GM23338 (cell line): ENCODE measurements around the gene STX1B. TPM values are rescaled to one million over a fixed set of nuclear protein-coding genes. Genes with fewer than 3 reads are reported as not detected.

ENCODE experiments used
- ATAC-seq: fragments of 200-7000 bp; cut with Tn5 transposase; 3 replicates; pipeline ENCODE4 v1.9.1; 2020
- DNase-seq: peaks from one replicate; pipeline ENCODE4 v3.0.0-alpha.2; 2015; ENCODE audit warnings: low spot score
- H2AFZ ChIP-seq: fragments of 200-600 bp; sonication (generic); 2 replicates; pipeline ENCODE4 v1.8.0; 2016; ENCODE audit warnings: antibody characterized with exemption, mild to moderate bottlenecking, moderate library complexity
- H3F3A ChIP-seq: fragments of 200-600 bp; sonication (generic); replicated peaks from 2 replicates; pipeline ENCODE4 v1.8.0; 2017; ENCODE audit warnings: antibody characterized with exemption, mixed run types, low read depth
- H3K27ac ChIP-seq: fragments of 200-600 bp; sonication (generic); 2 replicates; pipeline ENCODE4 v1.6.1; 2016; ENCODE audit warnings: low read depth
- H3K27me3 ChIP-seq: fragments of 200-600 bp; sonication (generic); 2 replicates; pipeline ENCODE4 v1.8.0; 2016; ENCODE audit warnings: mild to moderate bottlenecking, mixed run types, moderate library complexity; ENCODE audit not compliant: insufficient read depth
- H3K36me3 ChIP-seq: fragments of 200-600 bp; sonication (generic); 2 replicates; pipeline ENCODE4 v1.8.0; 2016; ENCODE audit warnings: mild to moderate bottlenecking; ENCODE audit not compliant: insufficient read depth
- H3K4me1 ChIP-seq: fragments of 200-600 bp; sonication (generic); 2 replicates; pipeline ENCODE4 v1.8.0; 2016; ENCODE audit warnings: mild to moderate bottlenecking, moderate library complexity; ENCODE audit not compliant: insufficient read depth
- H3K4me2 ChIP-seq: fragments of 200-600 bp; sonication (generic); 2 replicates; pipeline ENCODE4 v1.7.1; 2017; ENCODE audit warnings: mixed run types
- H3K4me3 ChIP-seq: fragments of 200-600 bp; sonication (generic); 2 replicates; pipeline ENCODE4 v1.6.1; 2016; ENCODE audit warnings: mixed run types
- H3K79me2 ChIP-seq: fragments of 200-600 bp; sonication (generic); replicated peaks from 2 replicates; pipeline ENCODE4 v1.8.0; 2017; ENCODE audit warnings: mild to moderate bottlenecking; ENCODE audit not compliant: insufficient read depth
- H3K9me2 ChIP-seq: fragments of 200-600 bp; sonication (generic); 2 replicates; pipeline ENCODE4 v1.8.0; 2017; ENCODE audit not compliant: insufficient read depth
- H4K20me1 ChIP-seq: fragments of 200-600 bp; sonication (generic); replicated peaks from 2 replicates; pipeline ENCODE4 v1.8.0; 2017; ENCODE audit warnings: mild to moderate bottlenecking; ENCODE audit not compliant: insufficient read depth
- H3K27ac Mint-ChIP-seq: 2 replicates; pipeline ENCODE4 v1.8.0; 2020; ENCODE audit warnings: inconsistent platforms, mild to moderate bottlenecking, moderate library complexity, mixed read lengths
- H3K27me3 Mint-ChIP-seq: 3 replicates; pipeline ENCODE4 v1.8.0; 2022; ENCODE audit warnings: low read depth, mild to moderate bottlenecking, moderate library complexity, mixed read lengths, inconsistent platforms; ENCODE audit not compliant: insufficient read depth, poor library complexity
- H3K36me3 Mint-ChIP-seq: 3 replicates; pipeline ENCODE4 v1.8.0; 2021; ENCODE audit warnings: low read depth, mild to moderate bottlenecking, inconsistent platforms, moderate library complexity, mixed read lengths
- H3K4me1 Mint-ChIP-seq: 3 replicates; pipeline ENCODE4 v1.8.0; 2020; ENCODE audit warnings: mild to moderate bottlenecking, inconsistent platforms, mixed read lengths
- H3K4me3 Mint-ChIP-seq: 3 replicates; pipeline ENCODE4 v1.8.0; 2021; ENCODE audit warnings: moderate library complexity, mild to moderate bottlenecking, inconsistent platforms, mixed read lengths
- H3K9me3 Mint-ChIP-seq: 3 replicates; pipeline ENCODE4 v1.8.0; 2020; ENCODE audit warnings: moderate library complexity, mild to moderate bottlenecking, inconsistent platforms, mixed read lengths
- CREB1 ChIP-seq: fragments of 250-450 bp; sonication (Bioruptor Pico); IDR thresholded peaks from 2 replicates; pipeline ENCODE4 v1.5.0; 2020; ENCODE audit warnings: low read depth, mild to moderate bottlenecking, moderate library complexity
- polyA plus RNA-seq: library from polyadenylated mRNA; unstranded; fragments of >200 nt; fragmentation: Nextera tagmentation; extraction: Ambion mirVana; gene quantifications from 2 replicates; pipeline ENCODE4 v1.2.1, GENCODE V29; 2016
- total RNA-seq: library from RNA; depleted of rRNA; stranded (reverse); fragments of >200 nt; shearing (Covaris generic); gene quantifications from 2 replicates; pipeline ENCODE4 v1.2.3, GENCODE V29; 2014
- TF ChIP-seq, protein P1 (sequence below): fragments of 250-450 bp; sonication (Bioruptor Pico); IDR thresholded peaks from 2 replicates; pipeline ENCODE4 v1.5.0; 2020; ENCODE audit warnings: mild to moderate bottlenecking, moderate library complexity
- TF ChIP-seq, protein P2 (sequence below): IDR thresholded peaks from 2 replicates; pipeline ENCODE4 v1.6.1; 2016; ENCODE audit warnings: antibody characterized with exemption

STX1B gene
- total and polyA plus RNA-seq, 2 experiments from 2014 or later = 1.7 to 9.5 TPM

GRCh38 chr16:30963925-30964511 lies 46.4 kb downstream of the STX1B start:
- Histone ChIP-seq H2AFZ (no peak overlapping the region), H3K4me1 (no peaks in the 10 kb centered on the region), H3F3A (peaks cover 12% of the 10 kb centered on the region; the same call in 1 of the 2 replicates), H3K79me2 (peaks cover 31% of the 10 kb centered on the region), H3K36me3 (peaks cover 55% of the 10 kb centered on the region), H3K27ac (no peak overlapping the region), H3K27me3 (no peaks in the 10 kb centered on the region), H3K9me2 (no peaks in the 10 kb centered on the region), H4K20me1 (peaks cover 31% of the 10 kb centered on the region), H3K4me3 (no peak overlapping the region), H3K4me2 (no peak overlapping the region)
- no peak for TF ChIP-seq CREB1
- Mint-ChIP-seq H3K4me3 (no peak overlapping the region), H3K36me3 (peaks cover 90% of the 10 kb centered on the region), H3K27ac (no peak overlapping the region), H3K27me3 (peaks cover 3% of the 10 kb centered on the region), H3K9me3 (no peaks in the 10 kb centered on the region), H3K4me1 (peaks cover 1% of the 10 kb centered on the region; the same call in 2 of the 3 replicates)
- no peak for DNase-seq
- no peak for ATAC-seq

DNA sequence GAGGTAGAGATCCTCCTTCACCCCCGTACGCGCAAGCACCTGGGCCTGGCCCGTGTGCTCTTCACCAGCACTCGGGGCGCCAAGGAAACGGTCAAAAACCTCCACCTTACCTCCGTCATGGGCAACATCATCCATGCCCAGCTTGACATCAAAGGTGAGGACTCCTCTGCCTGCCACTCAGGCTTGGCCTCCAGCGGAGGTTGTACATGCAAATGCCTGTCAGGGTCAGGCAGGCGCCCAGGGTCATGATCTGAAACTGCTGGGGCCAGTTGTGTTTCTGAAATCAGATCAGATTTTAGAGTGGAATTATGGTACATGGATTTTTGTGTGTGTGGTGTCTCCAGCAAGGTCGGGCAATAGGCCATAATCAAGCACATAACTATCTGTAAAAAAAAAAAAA lies 49.1 kb downstream of the STX1B start:
- H3K27me3 Mint-ChIP-seq = peaks cover 10% of the 10 kb centered on the region
- peaks cover 38% of the 10 kb centered on the region for H3K79me2 ChIP-seq
- no peak for DNase-seq
- no peak overlapping the region for H3K4me3 Mint-ChIP-seq
- H2AFZ ChIP-seq = no peak overlapping the region
- peaks cover 44% of the 10 kb centered on the region for H3K36me3 ChIP-seq
- no peaks in the 10 kb centered on the region for H3K4me1 ChIP-seq
- peaks cover 7% of the 10 kb centered on the region; the same call in 2 of the 3 replicates for H3K4me1 Mint-ChIP-seq
- peaks cover 73% of the 10 kb centered on the region for H3K36me3 Mint-ChIP-seq
- H3K4me2 ChIP-seq = no peak overlapping the region
- no peaks in the 10 kb centered on the region for H3K9me2 ChIP-seq
- no peak overlapping the region for H3K4me3 ChIP-seq
- peaks cover 31% of the 10 kb centered on the region for H4K20me1 ChIP-seq
- TF ChIP-seq, protein P1, sequence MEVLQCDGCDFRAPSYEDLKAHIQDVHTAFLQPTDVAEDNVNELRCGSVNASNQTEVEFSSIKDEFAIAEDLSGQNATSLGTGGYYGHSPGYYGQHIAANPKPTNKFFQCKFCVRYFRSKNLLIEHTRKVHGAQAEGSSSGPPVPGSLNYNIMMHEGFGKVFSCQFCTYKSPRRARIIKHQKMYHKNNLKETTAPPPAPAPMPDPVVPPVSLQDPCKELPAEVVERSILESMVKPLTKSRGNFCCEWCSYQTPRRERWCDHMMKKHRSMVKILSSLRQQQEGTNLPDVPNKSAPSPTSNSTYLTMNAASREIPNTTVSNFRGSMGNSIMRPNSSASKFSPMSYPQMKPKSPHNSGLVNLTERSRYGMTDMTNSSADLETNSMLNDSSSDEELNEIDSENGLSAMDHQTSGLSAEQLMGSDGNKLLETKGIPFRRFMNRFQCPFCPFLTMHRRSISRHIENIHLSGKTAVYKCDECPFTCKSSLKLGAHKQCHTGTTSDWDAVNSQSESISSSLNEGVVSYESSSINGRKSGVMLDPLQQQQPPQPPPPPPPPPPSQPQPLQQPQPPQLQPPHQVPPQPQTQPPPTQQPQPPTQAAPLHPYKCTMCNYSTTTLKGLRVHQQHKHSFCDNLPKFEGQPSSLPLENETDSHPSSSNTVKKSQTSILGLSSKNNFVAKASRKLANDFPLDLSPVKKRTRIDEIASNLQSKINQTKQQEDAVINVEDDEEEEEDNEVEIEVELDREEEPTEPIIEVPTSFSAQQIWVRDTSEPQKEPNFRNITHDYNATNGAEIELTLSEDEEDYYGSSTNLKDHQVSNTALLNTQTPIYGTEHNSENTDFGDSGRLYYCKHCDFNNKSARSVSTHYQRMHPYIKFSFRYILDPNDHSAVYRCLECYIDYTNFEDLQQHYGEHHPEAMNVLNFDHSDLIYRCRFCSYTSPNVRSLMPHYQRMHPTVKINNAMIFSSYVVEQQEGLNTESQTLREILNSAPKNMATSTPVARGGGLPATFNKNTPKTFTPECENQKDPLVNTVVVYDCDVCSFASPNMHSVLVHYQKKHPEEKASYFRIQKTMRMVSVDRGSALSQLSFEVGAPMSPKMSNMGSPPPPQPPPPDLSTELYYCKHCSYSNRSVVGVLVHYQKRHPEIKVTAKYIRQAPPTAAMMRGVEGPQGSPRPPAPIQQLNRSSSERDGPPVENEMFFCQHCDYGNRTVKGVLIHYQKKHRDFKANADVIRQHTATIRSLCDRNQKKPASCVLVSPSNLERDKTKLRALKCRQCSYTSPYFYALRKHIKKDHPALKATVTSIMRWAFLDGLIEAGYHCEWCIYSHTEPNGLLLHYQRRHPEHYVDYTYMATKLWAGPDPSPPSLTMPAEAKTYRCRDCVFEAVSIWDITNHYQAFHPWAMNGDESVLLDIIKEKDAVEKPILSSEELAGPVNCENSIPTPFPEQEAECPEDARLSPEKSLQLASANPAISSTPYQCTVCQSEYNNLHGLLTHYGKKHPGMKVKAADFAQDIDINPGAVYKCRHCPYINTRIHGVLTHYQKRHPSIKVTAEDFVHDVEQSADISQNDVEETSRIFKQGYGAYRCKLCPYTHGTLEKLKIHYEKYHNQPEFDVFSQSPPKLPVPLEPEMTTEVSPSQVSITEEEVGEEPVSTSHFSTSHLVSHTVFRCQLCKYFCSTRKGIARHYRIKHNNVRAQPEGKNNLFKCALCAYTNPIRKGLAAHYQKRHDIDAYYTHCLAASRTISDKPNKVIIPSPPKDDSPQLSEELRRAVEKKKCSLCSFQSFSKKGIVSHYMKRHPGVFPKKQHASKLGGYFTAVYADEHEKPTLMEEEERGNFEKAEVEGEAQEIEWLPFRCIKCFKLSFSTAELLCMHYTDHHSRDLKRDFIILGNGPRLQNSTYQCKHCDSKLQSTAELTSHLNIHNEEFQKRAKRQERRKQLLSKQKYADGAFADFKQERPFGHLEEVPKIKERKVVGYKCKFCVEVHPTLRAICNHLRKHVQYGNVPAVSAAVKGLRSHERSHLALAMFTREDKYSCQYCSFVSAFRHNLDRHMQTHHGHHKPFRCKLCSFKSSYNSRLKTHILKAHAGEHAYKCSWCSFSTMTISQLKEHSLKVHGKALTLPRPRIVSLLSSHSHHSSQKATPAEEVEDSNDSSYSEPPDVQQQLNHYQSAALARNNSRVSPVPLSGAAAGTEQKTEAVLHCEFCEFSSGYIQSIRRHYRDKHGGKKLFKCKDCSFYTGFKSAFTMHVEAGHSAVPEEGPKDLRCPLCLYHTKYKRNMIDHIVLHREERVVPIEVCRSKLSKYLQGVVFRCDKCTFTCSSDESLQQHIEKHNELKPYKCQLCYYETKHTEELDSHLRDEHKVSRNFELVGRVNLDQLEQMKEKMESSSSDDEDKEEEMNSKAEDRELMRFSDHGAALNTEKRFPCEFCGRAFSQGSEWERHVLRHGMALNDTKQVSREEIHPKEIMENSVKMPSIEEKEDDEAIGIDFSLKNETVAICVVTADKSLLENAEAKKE = no peak
- TF ChIP-seq, protein P2, sequence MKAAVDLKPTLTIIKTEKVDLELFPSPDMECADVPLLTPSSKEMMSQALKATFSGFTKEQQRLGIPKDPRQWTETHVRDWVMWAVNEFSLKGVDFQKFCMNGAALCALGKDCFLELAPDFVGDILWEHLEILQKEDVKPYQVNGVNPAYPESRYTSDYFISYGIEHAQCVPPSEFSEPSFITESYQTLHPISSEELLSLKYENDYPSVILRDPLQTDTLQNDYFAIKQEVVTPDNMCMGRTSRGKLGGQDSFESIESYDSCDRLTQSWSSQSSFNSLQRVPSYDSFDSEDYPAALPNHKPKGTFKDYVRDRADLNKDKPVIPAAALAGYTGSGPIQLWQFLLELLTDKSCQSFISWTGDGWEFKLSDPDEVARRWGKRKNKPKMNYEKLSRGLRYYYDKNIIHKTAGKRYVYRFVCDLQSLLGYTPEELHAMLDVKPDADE = no peak
- no peak overlapping the region for H3K27ac Mint-ChIP-seq
- H3K27ac ChIP-seq = no peak overlapping the region
- no peak for ATAC-seq
- no peaks in the 10 kb centered on the region for H3K9me3 Mint-ChIP-seq
- H3F3A ChIP-seq = peaks cover 22% of the 10 kb centered on the region
- no peaks in the 10 kb centered on the region for H3K27me3 ChIP-seq
